Left lung (tissue), 10 donors: ENCODE measurements around the gene SKIDA1. TPM values are rescaled to one million over a fixed set of nuclear protein-coding genes. Genes with fewer than 3 reads are reported as not detected.

Experiments used
- ATAC-seq: fragments of 200-7000 bp; cut with Tn5 transposase; one replicate; pipeline ENCODE4 v1.9.1; 2020; ENCODE audit warnings: moderate library complexity
- DNase-seq, 4 donors: peaks; one replicate each; pipeline ENCODE4 v3.0.0-alpha.2; 2013 to 2020
- H3K27ac ChIP-seq, 2 donors: fragments of 200-600 bp; sonication (generic) in 1 of 2; one replicate each; pipeline versions ENCODE4 v1.5.0 to v1.8.0; 2020 to 2021
- H3K27me3 ChIP-seq, 2 donors: fragments of 200-600 bp; sonication (generic) in 1 of 2; one replicate each; pipeline versions ENCODE4 v1.5.0 to v1.8.0; 2020 to 2021
- H3K36me3 ChIP-seq, 2 donors: fragments of 200-600 bp; sonication (generic) in 1 of 2; one replicate each; pipeline versions ENCODE4 v1.5.0 to v1.8.0; 2020 to 2021
- H3K4me1 ChIP-seq, 2 donors: fragments of 200-600 bp; one replicate each; pipeline ENCODE4 v1.8.0; 2021
- H3K4me3 ChIP-seq, 2 donors: fragments of 200-600 bp; sonication (generic) in 1 of 2; one replicate each; pipeline versions ENCODE4 v1.5.0 to v1.8.0; 2020 to 2021; ENCODE audit warnings: mild to moderate bottlenecking in 1 of 2
- H3K9me3 ChIP-seq, 2 donors: fragments of 200-600 bp; sonication (generic) in 1 of 2; one replicate each; pipeline versions ENCODE4 v1.5.0 to v1.8.0; 2020 to 2021
- CTCF ChIP-seq, 2 donors: fragments of 200-600 bp; sonication (generic) in 1 of 2; IDR thresholded peaks; one replicate each; pipeline versions ENCODE4 v1.5.0 to v1.8.0; 2021; ENCODE audit warnings: antibody characterized with exemption in 2 of 2
- intact Hi-C, 2 donors: fragments of 100-400 bp; cut with DNase I; formaldehyde crosslinking; loops; one replicate each; pipeline versions ENCODE4 v1.11.2 to v1.14.2; 2022
- polyA plus RNA-seq, 6 donors: library from polyadenylated mRNA; unstranded; fragments of 120-200 nt; gene quantifications; one replicate each; pipeline ENCODE4 v1.2.1, GENCODE V29; 2013; ENCODE audit not compliant: insufficient read length in 6 of 6
- total RNA-seq, 2 donors: library from RNA; stranded (reverse); fragmentation: NEBNext Ultra II Directional; extraction: Animal tissue kit (Norgen Biotek cat#: 25700); gene quantifications; one replicate each; pipeline ENCODE4 v1.2.1, GENCODE V29; 2021
- donor health status: DM: no; HTN: yes; CAD: no.
- donor health status: DM: no; HTN: no; CAD: no.

The SKIDA1 gene
- total and polyA plus RNA-seq, 8 donors = 1.2 to 6.2 (median 4.9) TPM

- no peak for TF ChIP-seq CTCF (IDR thresholded peaks at IDR 0.05)
- peaks cover 0 to 66% of the 10 kb centered on the region in 2 donors for H3K27me3 ChIP-seq
- no peak for ATAC-seq
- no peaks in the 10 kb centered on the region for H3K36me3 ChIP-seq
- peaks cover 0 to 46% of the 10 kb centered on the region in 2 donors for H3K4me1 ChIP-seq
- peak overlapping the region; percentile 49 to 52 for H3K4me3 ChIP-seq
- no peak for DNase-seq
- H3K27ac ChIP-seq = peak overlapping the region; percentile 61 to 82
- no peaks in the 10 kb centered on the region for H3K9me3 ChIP-seq
- intact Hi-C loops = no loop called here
These were observed 6.0 kb downstream of the SKIDA1 start for GRCh38 chr10:21519397-21519933.

GRCh38 chr10:21518641-21519396 lies 6.7 kb downstream of the SKIDA1 start:
- DNase-seq = no peak
- Histone ChIP-seq H3K27ac (peak overlapping the region; percentile 61 to 82), H3K4me1 (peaks cover 0 to 40% of the 10 kb centered on the region in 2 donors), H3K4me3 (peak overlapping the region; percentile 49 to 52), H3K36me3 (no peaks in the 10 kb centered on the region), H3K9me3 (no peaks in the 10 kb centered on the region), H3K27me3 (peaks cover 0 to 72% of the 10 kb centered on the region in 2 donors)
- TF ChIP-seq CTCF (IDR thresholded peaks at IDR 0.05) = no peak
- ATAC-seq = peak; percentile 10
- intact Hi-C loops = no loop called here

- Histone ChIP-seq H3K36me3 (no peaks in the 10 kb centered on the region), H3K4me3 (peak overlapping the region; percentile 49 to 52), H3K27ac (peak overlapping the region in 1 of 2 donors; percentile 82), H3K9me3 (no peaks in the 10 kb centered on the region), H3K27me3 (peaks cover 0 to 78% of the 10 kb centered on the region in 2 donors), H3K4me1 (peaks cover 0 to 38% of the 10 kb centered on the region in 2 donors)
- intact Hi-C loops = no loop called here
- ATAC-seq = peak; percentile 41
- DNase-seq = peak in 1 of 4 donors; percentile 77
- TF ChIP-seq CTCF (IDR thresholded peaks at IDR 0.05) = no peak
These were observed 7.3 kb downstream of the SKIDA1 start for GRCh38 chr10:21518149-21518640.

GRCh38 chr10:21517134-21518031 lies 8.1 kb downstream of the SKIDA1 start:
- H3K36me3 ChIP-seq = no peaks in the 10 kb centered on the region
- intact Hi-C loops = no loop called here
- H3K27me3 ChIP-seq = peaks cover 0 to 86% of the 10 kb centered on the region in 2 donors
- DNase-seq (peak in 1 of 4 donors; percentile 88), ATAC-seq (peak; percentile 60)
- peak overlapping the region; percentile 59 to 82 for H3K27ac ChIP-seq
- no peaks in the 10 kb centered on the region for H3K9me3 ChIP-seq
- no peak for TF ChIP-seq CTCF (IDR thresholded peaks at IDR 0.05)
- H3K4me3 ChIP-seq = peak overlapping the region; percentile 49 to 52
- H3K4me1 ChIP-seq = peaks cover 0 to 38% of the 10 kb centered on the region in 2 donors
